ENCODE results near the gene GBX1.

Gene GBX1

GRCh38 chr7:151122276-151122675, 45.2 kb downstream of the GBX1 start:
- Histone ChIP-seq H3K9me3 (ENCODE audit: control insufficient read depth, insufficient read depth, low read length) (no peaks in the 10 kb centered on the region), H3K4me2 (ENCODE audit: low read length) (no peak overlapping the region), H3K79me2 (ENCODE audit: control insufficient read depth, low read length) (no peaks in the 10 kb centered on the region), H3K36me3 (ENCODE audit: control insufficient read depth, low read length) (no peaks in the 10 kb centered on the region), H3K27ac (ENCODE audit: low read depth, low read length) (no peak overlapping the region), H3K9me2 (replicated peaks; ENCODE audit: control insufficient read depth, low read length) (no peaks in the 10 kb centered on the region), H3K4me1 (ENCODE audit: control insufficient read depth, low read length) (no peaks in the 10 kb centered on the region), H3F3A (ENCODE audit: control insufficient read depth, insufficient read depth) (no peaks in the 10 kb centered on the region), H3K4me3 (ENCODE audit: low read length) (no peak overlapping the region), H4K20me1 (ENCODE audit: control insufficient read depth, insufficient read depth, low read depth, low read length) (no peaks in the 10 kb centered on the region; the same call in 1 of the 2 replicates), H3K27me3 (ENCODE audit: control insufficient read depth, low read length) (no peaks in the 10 kb centered on the region)
- TF ChIP-seq EZH2phosphoT487 (IDR thresholded peaks at IDR 0.05; ENCODE audit: borderline replicate concordance, low read length) (no peak), CTCF (IDR thresholded peaks at IDR 0.05; ENCODE audit: low read depth, low read length, poor library complexity, severe bottlenecking) (no peak)

GRCh38 chr7:151121380-151122170, 45.9 kb downstream of the GBX1 start:
- Histone ChIP-seq H3K4me3 (ENCODE audit: low read length) (no peak overlapping the region), H3K27me3 (ENCODE audit: control insufficient read depth, low read length) (no peaks in the 10 kb centered on the region), H3K9me3 (ENCODE audit: control insufficient read depth, insufficient read depth, low read length) (no peaks in the 10 kb centered on the region), H3F3A (ENCODE audit: control insufficient read depth, insufficient read depth) (no peaks in the 10 kb centered on the region), H3K27ac (ENCODE audit: low read depth, low read length) (no peak overlapping the region), H3K36me3 (ENCODE audit: control insufficient read depth, low read length) (no peaks in the 10 kb centered on the region), H3K4me2 (ENCODE audit: low read length) (no peak overlapping the region), H3K79me2 (ENCODE audit: control insufficient read depth, low read length) (no peaks in the 10 kb centered on the region), H3K9me2 (replicated peaks; ENCODE audit: control insufficient read depth, low read length) (no peaks in the 10 kb centered on the region), H4K20me1 (ENCODE audit: control insufficient read depth, insufficient read depth, low read depth, low read length) (no peaks in the 10 kb centered on the region; the same call in 1 of the 2 replicates), H3K4me1 (ENCODE audit: control insufficient read depth, low read length) (no peaks in the 10 kb centered on the region)
- TF ChIP-seq CTCF (IDR thresholded peaks at IDR 0.05; ENCODE audit: low read depth, low read length, poor library complexity, severe bottlenecking) = no peak
- TF ChIP-seq EZH2phosphoT487 (IDR thresholded peaks at IDR 0.05; ENCODE audit: borderline replicate concordance, low read length) = no peak

- no peak overlapping the region for H3K4me3 ChIP-seq (ENCODE audit: low read length)
Measured at GRCh38 chr7:151120896-151121295, 46.6 kb downstream of the GBX1 start.

More at GRCh38 chr7:151120896-151121295, 46.6 kb downstream of the GBX1 start:
- Histone ChIP-seq H4K20me1 (ENCODE audit: control insufficient read depth, insufficient read depth, low read depth, low read length) (peaks cover 5% of the 10 kb centered on the region; the same call in 1 of the 2 replicates), H3K4me1 (ENCODE audit: control insufficient read depth, low read length) (no peaks in the 10 kb centered on the region), H3K27me3 (ENCODE audit: control insufficient read depth, low read length) (no peaks in the 10 kb centered on the region), H3K9me3 (ENCODE audit: control insufficient read depth, insufficient read depth, low read length) (no peaks in the 10 kb centered on the region), H3K79me2 (ENCODE audit: control insufficient read depth, low read length) (no peaks in the 10 kb centered on the region), H3K27ac (ENCODE audit: low read depth, low read length) (no peak overlapping the region), H3K9me2 (replicated peaks; ENCODE audit: control insufficient read depth, low read length) (no peaks in the 10 kb centered on the region), H3K4me2 (ENCODE audit: low read length) (no peak overlapping the region), H3K36me3 (ENCODE audit: control insufficient read depth, low read length) (no peaks in the 10 kb centered on the region), H3F3A (ENCODE audit: control insufficient read depth, insufficient read depth) (no peaks in the 10 kb centered on the region)
- TF ChIP-seq CTCF (IDR thresholded peaks at IDR 0.05; ENCODE audit: low read depth, low read length, poor library complexity, severe bottlenecking) = no peak
- no peak for TF ChIP-seq EZH2phosphoT487 (IDR thresholded peaks at IDR 0.05; ENCODE audit: borderline replicate concordance, low read length)

Measured in DOHH2 (cell line).